Peyer's patch (tissue), 4 donors: ENCODE data around the gene ARFGAP1.

ENCODE experiments used
- CTCF ChIP-seq, 6 experiments: fragments of 450-650 bp in 4 of 6; fragments of 200-600 bp in 2 of 6; sonication (generic) in 1 of 6; IDR thresholded peaks; one replicate each; pipeline ENCODE4 v1.5.1; 2017 to 2019; ENCODE audit warnings: antibody characterized with exemption in 6 of 6, mild to moderate bottlenecking in 3 of 6, moderate library complexity in 1 of 6
- POLR2A ChIP-seq, 2 donors: fragments of 450-650 bp; IDR thresholded peaks; one replicate each; pipeline ENCODE4 v1.5.1; 2017; ENCODE audit warnings: antibody characterized with exemption in 2 of 2, mild to moderate bottlenecking in 2 of 2, moderate library complexity in 2 of 2

- no peak for TF ChIP-seq CTCF (IDR thresholded peaks at IDR 0.05)
- no peak for TF ChIP-seq POLR2A (IDR thresholded peaks at IDR 0.05)
Measured at GRCh38 chr20:63310265-63310991, 37.8 kb downstream of the ARFGAP1 start.
